Measurements from ENCODE around the gene KLHL13. TPM values are rescaled to one million over a fixed set of nuclear protein-coding genes. Genes with fewer than 3 reads are reported as not detected.

The KLHL13 gene
- total and polyA plus RNA-seq, 10 of the 15 experiments (the other 5 are each of a cell fraction or from before 2014, with no cell fraction given) = 8.2 to 34.1 (median 13.8) TPM

- Histone ChIP-seq H3K4me1 (ENCODE audit: control insufficient read depth, insufficient read depth, low read length) (no peaks in the 10 kb centered on the region), H3K9ac (ENCODE audit: control insufficient read depth, insufficient read depth, low read length) (no peak overlapping the region), H3K36me3 (ENCODE audit: control insufficient read depth in 2 of 2, insufficient read depth in 2 of 2, low read length in 1 of 2) (no peaks in the 10 kb centered on the region), H3K27ac (ENCODE audit: control insufficient read depth, insufficient read depth) (no peak overlapping the region), H2AFZ (ENCODE audit: control insufficient read depth, low read depth, low read length) (no peak overlapping the region), H3K4me2 (ENCODE audit: control insufficient read depth, insufficient read depth) (no peak overlapping the region), H3K79me2 (ENCODE audit: control insufficient read depth, insufficient read depth, low read length) (no peaks in the 10 kb centered on the region), H3K9me3 (replicated peaks; ENCODE audit: control insufficient read depth, insufficient read depth, low read length) (no peaks in the 10 kb centered on the region), H4K20me1 (ENCODE audit: control insufficient read depth, insufficient read depth) (no peaks in the 10 kb centered on the region), H3K27me3 (replicated peaks in 1 of 2; ENCODE audit: control insufficient read depth in 2 of 2, insufficient read depth in 2 of 2, low read length in 1 of 2) (no peaks in the 10 kb centered on the region), H3K4me3 (no peak overlapping the region)
- FAIRE-seq = no peak
- 55% methylated on average over 4 of the region's 4 CpGs for WGBS (ENCODE audit: insufficient coverage, insufficient replicate concordance, low lambda C conversion rate, missing lambda C conversion rate)
- CTCF ChIA-PET = interaction anchor here (1.1 kb wide), 1 partner anchor 10 kb away, joined by 3 read pairs; no protein-coding TSS in a partner anchor
- intact Hi-C loops (cut with micrococcal nuclease; ENCODE audit: unreplicated experiment) = no loop called here
- BruUV-seq (replicated peaks) = no TSS peak
- POLR2A ChIA-PET = no interaction called here
- in situ Hi-C loops (cut with MboI) = no loop called here
- SMC1A ChIA-PET (ENCODE audit: uncharacterized antibody, unreplicated experiment) = interaction anchor here (1.8 to 2.7 kb wide), 2 partner anchors 9 to 10 kb away, joined by 6 to 9 read pairs; no protein-coding TSS in a partner anchor
- no peak for DNase-seq (ENCODE audit: low read depth, low spot score)
- RAD21 ChIA-PET (ENCODE audit: unreplicated experiment) = no interaction called here
- TF ChIP-seq RUNX3 (IDR thresholded peaks at IDR 0.05; ENCODE audit: low read length) = no peak
- TF ChIP-seq, protein P1, sequence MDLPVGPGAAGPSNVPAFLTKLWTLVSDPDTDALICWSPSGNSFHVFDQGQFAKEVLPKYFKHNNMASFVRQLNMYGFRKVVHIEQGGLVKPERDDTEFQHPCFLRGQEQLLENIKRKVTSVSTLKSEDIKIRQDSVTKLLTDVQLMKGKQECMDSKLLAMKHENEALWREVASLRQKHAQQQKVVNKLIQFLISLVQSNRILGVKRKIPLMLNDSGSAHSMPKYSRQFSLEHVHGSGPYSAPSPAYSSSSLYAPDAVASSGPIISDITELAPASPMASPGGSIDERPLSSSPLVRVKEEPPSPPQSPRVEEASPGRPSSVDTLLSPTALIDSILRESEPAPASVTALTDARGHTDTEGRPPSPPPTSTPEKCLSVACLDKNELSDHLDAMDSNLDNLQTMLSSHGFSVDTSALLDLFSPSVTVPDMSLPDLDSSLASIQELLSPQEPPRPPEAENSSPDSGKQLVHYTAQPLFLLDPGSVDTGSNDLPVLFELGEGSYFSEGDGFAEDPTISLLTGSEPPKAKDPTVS (IDR thresholded peaks at IDR 0.05; ENCODE audit: low read depth, low read length) = no peak
- no peak for TF ChIP-seq MYB (IDR thresholded peaks at IDR 0.05; ENCODE audit: borderline replicate concordance, low read depth, low read length)
- no peak for TF ChIP-seq IRF4 (IDR thresholded peaks at IDR 0.05; ENCODE audit: low read depth, low read length)
- TF ChIP-seq PAX8 (IDR thresholded peaks at IDR 0.05) = no peak
- TF ChIP-seq FOXM1 (IDR thresholded peaks at IDR 0.05; ENCODE audit: low read depth, low read length) = no peak
- no peak for TF ChIP-seq NBN (IDR thresholded peaks at IDR 0.05)
- TF ChIP-seq RFX5 (IDR thresholded peaks at IDR 0.05; ENCODE audit: low read depth, low read length) = no peak
- ATAC-seq = no peak
Measured at GRCh38 chrX:117982694-117983392, 133.8 kb downstream of the KLHL13 start.

Measured in GM12878 (cell line).